Nucleus accumbens (tissue), 56 donors: ENCODE data around the gene PNLIPRP1.

ENCODE experiments used
- DNase-seq, 56 donors: peaks; one replicate each; lab custom pipeline; 2025; lab: John Stamatoyannopoulos, UW

The PNLIPRP1 gene

DNA sequence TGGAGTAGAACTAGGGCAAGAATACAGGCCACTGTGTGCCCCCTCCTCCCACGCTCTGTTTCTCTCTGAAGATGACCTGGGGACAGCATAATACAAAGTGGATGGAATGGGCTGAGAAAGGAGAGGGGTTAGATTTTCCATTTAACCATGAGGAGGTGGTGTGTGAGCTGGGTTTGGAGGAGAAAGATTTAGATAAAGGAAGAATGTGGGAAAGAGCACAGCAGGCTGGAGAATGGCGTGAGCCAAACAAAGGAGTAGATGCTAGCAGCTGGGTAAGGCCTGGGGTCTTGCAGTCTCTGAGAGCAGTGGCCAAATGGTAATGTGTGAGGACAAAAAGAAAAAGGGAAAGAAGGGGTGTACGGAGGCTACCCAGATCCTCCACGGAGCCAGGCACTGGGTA lies 38.6 kb downstream of the PNLIPRP1 start:
- no peak for DNase-seq

DNA sequence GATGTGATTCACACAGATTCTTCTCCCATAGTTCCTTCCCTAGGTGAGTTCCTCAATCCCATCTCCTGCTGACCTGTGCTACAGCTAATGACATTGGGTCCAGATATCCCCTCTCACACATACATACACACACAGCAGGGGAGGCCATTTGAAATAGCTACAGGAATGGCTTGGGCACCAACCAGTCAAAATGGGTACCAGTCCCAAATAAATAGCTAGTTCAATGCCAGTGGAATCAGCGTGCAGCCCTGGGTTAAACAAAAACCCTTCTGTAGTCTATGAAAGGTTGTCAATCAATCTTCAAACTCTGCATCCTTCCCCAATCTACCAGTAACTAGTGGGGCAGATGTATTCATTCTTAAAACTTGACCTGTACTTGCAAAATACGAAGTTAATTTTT lies 39.3 kb downstream of the PNLIPRP1 start:
- DNase-seq, result no peak

DNA sequence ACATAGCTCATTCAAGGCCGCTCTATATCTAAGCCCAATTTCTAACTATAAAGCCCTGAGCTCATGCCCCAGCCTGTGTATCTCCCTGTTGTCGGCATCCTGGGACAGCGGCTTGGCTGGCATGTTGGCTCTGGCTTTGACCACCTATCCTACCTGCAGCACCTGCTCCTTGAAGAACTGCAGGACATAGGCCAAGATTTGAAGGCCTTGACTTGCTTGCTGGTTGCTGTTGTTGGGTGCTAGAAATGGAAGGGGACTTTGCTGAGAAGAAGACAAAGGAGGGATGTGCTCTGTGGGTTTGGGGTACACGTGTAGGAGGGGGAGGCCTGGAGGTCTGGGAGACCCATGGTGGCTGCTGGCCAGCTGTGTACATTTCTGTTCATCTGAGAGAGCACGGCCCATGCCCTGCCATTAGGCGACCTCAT lies 41.1 kb downstream of the PNLIPRP1 start:
- DNase-seq, result no peak

DNA sequence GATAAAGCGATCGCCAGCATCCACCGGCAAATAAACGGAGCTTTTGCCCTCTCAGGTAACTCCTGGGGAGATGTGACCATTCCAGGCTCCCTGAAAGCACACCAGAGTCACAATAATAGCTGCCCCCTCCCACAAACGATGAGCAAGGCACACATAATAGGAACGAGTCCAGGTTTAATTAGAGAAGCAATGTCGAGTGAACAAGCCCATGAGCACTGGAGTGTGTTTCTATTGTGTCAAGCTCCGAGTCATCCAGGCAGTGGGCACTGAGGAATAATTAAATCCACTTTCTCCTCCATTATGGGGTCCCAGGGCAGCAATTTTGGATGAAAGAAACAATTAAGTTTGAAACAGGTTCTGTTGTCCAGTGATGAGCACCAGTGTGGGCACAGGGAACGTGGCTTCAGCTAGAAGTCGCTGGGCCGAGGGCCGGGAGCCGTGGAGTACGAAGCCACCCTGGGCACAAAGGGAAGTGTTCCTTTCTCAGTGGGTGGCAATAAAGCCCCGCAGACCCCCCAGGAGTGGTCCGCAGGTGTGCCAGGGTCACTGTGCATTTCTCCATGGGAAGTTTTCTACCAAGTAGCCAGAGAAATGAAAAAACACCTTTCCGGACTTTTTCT lies 41.9 kb downstream of the PNLIPRP1 start:
- no peak for DNase-seq

DNA sequence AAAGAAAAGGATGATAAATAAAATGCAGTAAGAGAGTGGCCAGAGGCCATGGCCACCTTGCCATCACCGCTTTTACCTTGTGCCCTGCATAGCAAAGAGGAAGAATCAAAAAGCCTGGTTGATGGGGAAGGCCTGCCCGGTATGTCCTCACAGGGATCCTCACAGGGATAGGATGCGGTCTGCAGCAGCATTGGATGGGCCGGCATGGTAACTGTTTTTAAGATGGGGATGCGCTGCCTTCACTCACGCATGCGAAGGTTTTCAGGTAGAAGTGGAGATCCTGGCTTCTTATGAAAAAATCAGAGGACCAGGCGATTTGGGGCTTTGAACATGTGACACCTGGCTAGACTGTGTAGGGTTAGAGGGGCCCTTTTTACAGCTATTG lies 42.4 kb downstream of the PNLIPRP1 start:
- no peak for DNase-seq

DNA sequence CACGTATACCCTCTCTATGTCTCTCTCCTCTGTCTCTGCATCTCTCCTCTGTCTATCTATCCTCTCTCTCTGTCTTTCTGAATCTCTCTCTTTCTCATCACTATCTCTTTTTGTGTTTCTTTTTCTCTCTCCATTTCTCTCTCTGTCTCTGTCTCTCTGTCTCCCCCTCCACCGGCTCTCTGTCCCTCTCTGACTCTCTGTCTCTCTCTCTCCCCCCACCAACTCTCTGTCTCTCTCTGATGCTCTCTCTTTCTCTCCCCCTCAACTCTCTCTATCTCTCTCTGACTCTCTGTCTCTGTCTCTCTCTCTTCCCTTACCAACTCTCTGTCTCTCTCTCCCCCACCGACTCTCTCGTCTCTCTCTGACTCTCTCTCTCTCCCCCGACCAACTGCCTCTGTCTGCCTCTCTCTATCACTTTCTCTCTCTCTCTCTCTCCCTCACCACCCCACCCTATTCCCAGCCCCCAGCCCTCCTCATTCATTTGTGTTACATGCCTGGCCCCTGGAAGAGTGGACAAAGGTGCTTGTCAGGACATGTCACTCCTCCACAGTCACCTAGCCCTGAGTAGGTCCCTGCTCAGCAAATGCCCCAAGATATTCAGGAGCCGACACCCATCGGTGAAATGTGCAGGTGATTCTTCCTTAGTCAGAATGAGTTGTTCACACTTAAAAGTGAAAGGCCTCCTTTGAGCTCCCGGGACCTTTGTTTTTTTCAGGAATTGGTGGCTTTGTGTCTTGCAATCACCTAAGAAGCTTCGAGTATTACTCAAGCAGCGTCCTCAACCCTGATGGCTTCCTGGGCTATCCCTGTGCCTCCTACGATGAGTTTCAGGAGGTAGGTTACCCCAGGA lies 43.6 kb downstream of the PNLIPRP1 start:
- DNase-seq, result no peak

DNA sequence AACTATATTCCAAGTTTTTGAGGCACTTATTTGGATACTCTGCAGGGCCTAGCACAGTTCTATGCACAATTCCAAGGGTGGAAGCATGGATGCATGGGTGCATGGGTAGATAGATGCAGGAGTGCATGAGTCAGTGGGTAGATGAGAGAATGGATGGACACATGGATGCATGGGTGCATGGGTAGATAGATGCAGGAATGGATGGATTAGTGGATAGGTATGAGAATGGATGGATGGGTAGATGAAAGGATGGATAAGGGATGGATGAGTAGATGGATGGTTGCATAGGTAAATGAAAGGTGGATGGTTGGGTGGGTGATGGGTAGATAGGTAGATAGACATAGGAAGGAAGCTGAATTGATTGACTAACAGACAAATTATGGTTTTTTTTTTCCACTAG lies 45.6 kb downstream of the PNLIPRP1 start:
- no peak for DNase-seq

DNA sequence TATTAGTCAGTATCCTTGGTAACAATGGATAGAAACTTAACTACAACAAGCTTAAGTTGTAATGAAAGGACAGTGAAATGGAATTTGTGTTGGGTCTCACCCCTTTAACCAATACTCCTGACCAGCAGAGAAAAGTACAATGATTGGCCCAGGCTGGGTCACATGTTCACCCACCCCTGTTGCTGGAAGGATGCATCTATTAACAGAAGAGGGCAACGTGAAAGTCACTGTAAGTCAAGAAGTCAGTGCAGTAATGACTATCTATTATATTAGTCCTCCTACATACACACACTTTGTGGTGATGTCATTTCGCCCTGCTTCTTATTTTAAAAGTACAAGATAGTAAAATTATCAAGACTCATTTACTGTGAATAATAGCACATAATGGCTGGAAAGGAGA lies 46.2 kb downstream of the PNLIPRP1 start:
- DNase-seq, result peak in 12 of 56 donors; percentile 2 to 44 (median 16)

DNA sequence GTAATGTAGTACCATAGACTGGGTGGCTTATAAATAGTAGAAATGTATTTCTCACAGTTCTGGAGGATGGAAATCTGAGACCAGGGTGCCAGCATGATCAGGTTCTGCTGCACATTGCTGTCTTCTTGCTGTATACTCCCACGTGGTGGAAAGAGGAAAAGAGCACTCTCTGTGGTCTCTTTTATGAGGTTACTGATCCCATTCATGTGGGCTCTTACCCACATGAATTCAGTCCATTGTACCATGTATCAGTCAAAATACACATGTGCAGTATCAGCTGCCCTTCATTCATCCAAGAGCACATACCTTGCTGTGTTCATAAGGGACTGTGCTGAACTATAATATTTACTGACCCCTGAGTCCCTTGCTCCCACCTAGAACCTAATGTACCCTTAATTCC lies 47.1 kb downstream of the PNLIPRP1 start:
- no peak for DNase-seq

DNA sequence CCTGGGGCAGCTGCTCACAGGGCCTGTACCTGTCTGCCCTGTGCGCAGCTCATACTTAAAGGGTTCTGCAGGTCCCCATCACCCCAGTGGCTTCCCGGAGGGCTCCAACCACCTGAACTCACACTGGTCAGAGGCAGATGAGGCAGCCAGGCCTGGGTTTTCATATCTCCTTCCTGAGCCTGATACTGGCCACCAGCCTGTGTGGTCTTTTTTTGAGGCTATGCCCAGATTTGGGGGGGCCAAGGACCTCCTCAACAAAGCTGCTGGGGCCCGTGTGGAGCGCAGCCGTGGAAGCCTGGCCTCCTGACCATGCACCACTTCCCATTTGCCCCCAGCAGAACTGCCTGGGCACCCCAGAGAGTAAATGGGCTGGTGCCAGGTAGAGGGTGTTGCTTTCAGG lies 55.7 kb downstream of the PNLIPRP1 start:
- no peak for DNase-seq

DNA sequence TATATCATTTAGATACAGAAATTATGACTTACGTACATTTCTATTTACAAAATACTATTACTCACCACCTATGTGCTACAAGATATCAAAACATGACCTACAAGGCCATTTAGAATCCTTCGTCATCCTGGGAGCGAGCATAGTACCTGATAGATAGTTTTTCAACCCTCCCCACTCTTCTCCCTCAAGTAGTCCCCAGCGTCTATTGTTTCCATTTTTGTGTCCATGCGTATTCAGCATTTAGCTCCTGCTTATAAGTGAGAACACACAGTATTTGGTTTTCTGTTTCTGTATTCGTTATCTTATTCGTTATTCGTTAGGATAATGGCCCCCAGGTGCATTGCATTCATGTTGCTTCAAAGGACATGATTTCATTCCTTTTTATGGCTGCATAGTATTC lies 58.1 kb downstream of the PNLIPRP1 start:
- DNase-seq, result no peak

DNA sequence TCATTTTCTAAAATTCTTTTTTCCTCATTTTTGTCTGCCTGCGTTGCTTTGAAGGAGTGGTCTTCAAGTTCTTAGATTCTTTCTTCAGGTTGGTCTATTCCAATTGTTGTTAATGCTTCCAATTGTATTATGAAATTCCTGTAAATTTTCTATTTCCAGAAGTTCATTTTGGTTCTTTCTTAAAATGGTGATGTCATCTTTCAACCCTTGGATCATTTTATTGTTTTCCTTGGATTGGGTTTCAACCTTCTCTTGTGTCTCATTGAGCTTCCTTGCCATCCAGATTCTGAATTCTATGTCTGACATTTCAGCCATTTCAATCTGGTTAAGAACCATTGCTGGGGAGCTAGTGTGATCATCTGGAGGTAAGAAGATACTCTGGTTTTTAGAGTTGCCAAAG lies 63.1 kb downstream of the PNLIPRP1 start:
- DNase-seq, result no peak

DNA sequence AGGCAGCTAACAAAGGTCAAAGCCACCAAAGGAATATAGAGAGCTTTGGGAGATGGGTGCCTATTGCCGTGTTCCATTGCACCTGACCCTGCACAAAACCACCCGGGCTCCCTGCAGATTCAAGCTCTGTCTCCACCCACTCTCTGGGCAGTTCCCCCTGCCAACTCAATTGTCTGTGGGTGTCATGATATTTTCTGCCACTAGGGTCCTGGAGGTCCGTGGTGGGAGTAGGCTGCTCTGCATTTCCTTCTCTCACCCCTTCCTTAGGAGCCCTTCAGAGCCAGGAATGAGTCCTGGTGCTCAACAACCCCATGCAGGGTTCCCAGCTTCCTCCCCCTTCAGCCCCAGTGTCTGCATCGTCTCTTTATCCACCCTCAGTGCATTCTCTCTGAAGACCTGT lies 64.1 kb downstream of the PNLIPRP1 start:
- no peak for DNase-seq

DNA sequence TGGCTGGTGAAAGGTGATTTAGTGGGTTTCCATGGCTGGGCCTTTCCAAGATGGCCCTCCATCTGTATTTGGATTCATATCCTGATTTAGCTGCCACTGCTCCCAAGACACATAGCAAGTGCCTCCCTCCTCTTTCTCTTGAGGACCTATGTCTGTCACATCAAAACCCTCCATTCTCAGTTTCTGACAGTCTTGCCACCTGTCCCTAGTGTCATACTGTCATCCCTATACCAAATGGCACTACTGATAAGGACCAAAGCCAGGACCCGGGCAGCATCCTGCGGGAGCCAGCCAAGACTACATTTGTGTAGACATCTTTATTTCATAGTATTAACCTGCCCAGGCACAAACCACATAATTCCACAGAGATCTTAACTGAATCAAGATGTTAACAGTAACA lies 64.8 kb downstream of the PNLIPRP1 start:
- no peak for DNase-seq

DNA sequence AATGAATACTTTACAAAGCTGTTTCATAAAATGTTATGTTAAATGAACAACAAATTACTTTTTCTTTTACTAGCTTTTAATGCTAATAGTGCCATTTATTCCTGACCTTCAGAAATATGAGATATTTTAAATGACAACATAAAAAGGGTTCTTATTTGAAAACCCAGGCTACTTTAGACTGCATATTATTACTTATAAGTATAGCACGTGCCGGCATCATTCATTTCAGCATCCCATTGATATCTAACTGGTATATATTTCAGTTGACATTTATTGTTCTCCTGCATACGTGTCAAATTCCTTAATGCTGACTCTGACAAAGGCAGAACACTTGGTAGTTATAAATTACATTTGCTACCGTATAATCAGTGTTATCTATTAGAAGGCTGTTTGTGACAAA lies 65.3 kb downstream of the PNLIPRP1 start:
- no peak for DNase-seq

DNA sequence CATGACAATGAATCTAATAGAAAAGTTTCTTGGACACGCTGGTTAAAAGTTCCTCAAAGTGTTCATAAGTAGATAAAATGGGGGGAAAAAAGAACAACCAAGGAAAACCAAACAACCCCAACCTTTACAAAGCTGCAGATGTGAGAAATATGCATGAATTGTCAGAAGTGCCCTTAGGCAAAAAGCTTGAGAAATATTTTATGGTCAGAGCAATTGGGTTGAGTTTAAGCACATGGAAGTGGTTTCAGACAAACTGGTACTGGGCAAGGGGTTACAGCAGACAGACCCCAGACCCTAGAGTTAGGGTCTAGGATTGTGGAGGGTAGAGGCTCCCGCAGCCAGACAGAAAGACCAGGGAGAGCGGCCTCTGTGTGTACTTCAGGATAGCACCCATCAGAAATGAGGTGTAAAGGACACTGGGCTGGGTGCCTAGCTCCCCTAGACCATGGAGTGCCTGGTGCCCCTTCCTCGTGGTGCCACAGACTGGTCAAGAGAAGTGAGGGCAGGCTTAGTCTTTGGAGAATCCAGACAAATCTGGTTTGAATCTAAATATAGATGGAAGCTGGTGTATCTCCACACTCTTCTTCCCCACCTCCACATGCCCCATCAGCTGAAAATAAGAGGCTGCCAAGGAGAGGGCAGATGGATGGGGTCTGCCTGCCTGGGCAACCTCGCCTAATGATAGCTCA lies 67.2 kb downstream of the PNLIPRP1 start:
- DNase-seq, result no peak
